PC-9 (cell line): ENCODE measurements around the gene HUS1. TPM values are rescaled to one million over a fixed set of nuclear protein-coding genes. Genes with fewer than 3 reads are reported as not detected.
"Not testable (repeated sequence)": the region's sequence is repeated elsewhere in the genome, so short reads cannot be mapped to it uniquely, and the experiment has no call there.

Experiments used
- BruUV-seq: library from RNA; stranded (reverse); fragments of 400-500 nt; replicated peaks from 2 replicates; lab custom pipeline; 2021; lab: Mats Ljungman, UMichigan
- CTCF ChIA-PET: fragments of 300-600 bp; sonication (Branson Sonifier 250); formaldehyde crosslinking; loops from one replicate; lab custom pipeline; 2022; ENCODE audit warnings: antibody characterized with exemption; lab: Charles Lee
- POLR2A ChIA-PET: fragments of 300-600 bp; sonication (Branson Sonifier 250); formaldehyde crosslinking; loops from one replicate; lab custom pipeline; 2022; ENCODE audit warnings: antibody characterized with exemption; ENCODE audit not compliant: unreplicated experiment; lab: Charles Lee
- DNase-seq, 2 experiments: peaks; one replicate each; pipeline versions ENCODE4 v3.0.0 to v3.0.0-alpha.2; 2015 to 2022; ENCODE audit warnings: mixed read lengths in 1 of 2
- H2AFZ ChIP-seq: fragments of 200-600 bp; sonication (generic); 2 replicates; pipeline ENCODE4 v1.8.1; 2017; ENCODE audit warnings: antibody characterized with exemption
- H3F3A ChIP-seq: fragments of 200-600 bp; sonication (generic); 2 replicates; pipeline ENCODE4 v1.8.1; 2017; ENCODE audit warnings: antibody characterized with exemption, mild to moderate bottlenecking, low read depth; ENCODE audit not compliant: insufficient read depth
- H3K27ac ChIP-seq: fragments of 200-600 bp; sonication (generic); 2 replicates; pipeline ENCODE4 v1.6.1; 2016; ENCODE audit warnings: mixed run types
- H3K27me3 ChIP-seq: fragments of 200-600 bp; sonication (generic); 2 replicates; pipeline ENCODE4 v1.6.1; 2016; ENCODE audit warnings: low read depth, mixed run types; ENCODE audit not compliant: insufficient read depth
- H3K36me3 ChIP-seq: fragments of 200-600 bp; sonication (generic); 2 replicates; pipeline ENCODE4 v1.6.1; 2016; ENCODE audit warnings: low read depth, mixed run types
- H3K4me1 ChIP-seq: fragments of 200-600 bp; sonication (generic); replicated peaks from 2 replicates; pipeline ENCODE4 v1.6.1; 2016; ENCODE audit warnings: mixed run types; ENCODE audit not compliant: insufficient read depth
- H3K4me2 ChIP-seq: fragments of 200-600 bp; sonication (generic); 2 replicates; pipeline ENCODE4 v1.6.1; 2017; ENCODE audit warnings: mixed run types
- H3K4me3 ChIP-seq: fragments of 200-600 bp; sonication (generic); 2 replicates; pipeline ENCODE4 v1.6.1; 2016; ENCODE audit warnings: mixed run types
- H3K79me2 ChIP-seq: fragments of 200-600 bp; sonication (generic); 2 replicates; pipeline ENCODE4 v1.6.1; 2017; ENCODE audit warnings: low read depth, mixed run types
- H3K9me2 ChIP-seq: fragments of 200-600 bp; sonication (generic); 2 replicates; pipeline ENCODE4 v1.8.1; 2017; ENCODE audit warnings: mild to moderate bottlenecking; ENCODE audit not compliant: insufficient read depth
- H3K9me3 ChIP-seq: fragments of 200-600 bp; sonication (generic); 2 replicates; pipeline ENCODE4 v1.8.1; 2016; ENCODE audit warnings: low read depth; ENCODE audit not compliant: insufficient read depth
- H4K20me1 ChIP-seq: fragments of 200-600 bp; sonication (generic); 2 replicates; pipeline ENCODE4 v1.8.1; 2017; ENCODE audit not compliant: insufficient read depth
- CTCF ChIP-seq: fragments of 200-600 bp; sonication (generic); conservative IDR thresholded peaks from 2 replicates; pipeline ENCODE4 v1.6.1; 2017; ENCODE audit warnings: mixed run types, antibody characterized with exemption, mild to moderate bottlenecking, moderate library complexity
- EZH2 ChIP-seq: fragments of 200-600 bp; sonication (generic); IDR thresholded peaks from 2 replicates; pipeline ENCODE4 v1.8.0; 2017; ENCODE audit warnings: antibody characterized with exemption, low read depth
- intact Hi-C: fragments of 100-400 bp; cut with micrococcal nuclease; formaldehyde crosslinking; loops from one replicate; pipeline ENCODE4 v1.10.0; 2022; ENCODE audit not compliant: unreplicated experiment
- total RNA-seq: library from RNA; stranded (reverse); gene quantifications from 2 replicates; pipeline ENCODE4 v1.2.3, GENCODE V29; 2021

Gene HUS1
- total RNA-seq, 1 experiment from 2014 or later = 43.5 TPM

GRCh38 chr7:48006866-48007265 is 27.5 kb upstream of the HUS1 start:
- no peak for TF ChIP-seq CTCF
- no peak for TF ChIP-seq EZH2
- Histone ChIP-seq H3K36me3 (no peaks in the 10 kb centered on the region), H4K20me1 (no peaks in the 10 kb centered on the region), H3K27me3 (no peaks in the 10 kb centered on the region), H3K4me3 (no peak overlapping the region), H3K9me2 (no peaks in the 10 kb centered on the region), H3K9me3 (no peaks in the 10 kb centered on the region), H3K27ac (no peak overlapping the region), H3K79me2 (no peaks in the 10 kb centered on the region), H3K4me1 (no peaks in the 10 kb centered on the region), H2AFZ (no peak overlapping the region), H3K4me2 (no peak overlapping the region), H3F3A (no peaks in the 10 kb centered on the region)
- CTCF ChIA-PET = no interaction called here
- POLR2A ChIA-PET = no interaction called here
- BruUV-seq = no TSS peak
- intact Hi-C loops = no loop called here
- no peak for DNase-seq

GRCh38 chr7:48004638-48005037 is 25.2 kb upstream of the HUS1 start:
- Histone ChIP-seq H3K9me2 (no peaks in the 10 kb centered on the region), H3K27me3 (no peaks in the 10 kb centered on the region), H3K36me3 (no peaks in the 10 kb centered on the region), H3K4me1 (0 out of 2 replicates have a peak, but pooled peaks cover 10% of the 10 kb centered on the region), H4K20me1 (no peaks in the 10 kb centered on the region), H3K27ac (no peak overlapping the region), H3F3A (peaks cover 5% of the 10 kb centered on the region; the same call in 1 of the 2 replicates), H2AFZ (no peak overlapping the region), H3K79me2 (no peaks in the 10 kb centered on the region), H3K9me3 (no peaks in the 10 kb centered on the region), H3K4me2 (no peak overlapping the region), H3K4me3 (no peak overlapping the region)
- no peak for TF ChIP-seq CTCF
- intact Hi-C loops = no loop called here
- BruUV-seq = no TSS peak
- CTCF ChIA-PET = interaction anchor here (0.7 kb wide), 1 partner anchor 867 kb away, joined by 3 read pairs; no protein-coding TSS in a partner anchor
- no peak for DNase-seq
- POLR2A ChIA-PET = no interaction called here

GRCh38 chr7:48004032-48004431 is 24.6 kb upstream of the HUS1 start:
- H3K79me2 ChIP-seq = no peaks in the 10 kb centered on the region
- no peaks in the 10 kb centered on the region for H3K9me3 ChIP-seq
- peaks cover 5% of the 10 kb centered on the region; the same call in 1 of the 2 replicates for H3F3A ChIP-seq
- no peak for TF ChIP-seq CTCF
- no peak for TF ChIP-seq EZH2
- H4K20me1 ChIP-seq = no peaks in the 10 kb centered on the region
- no peaks in the 10 kb centered on the region for H3K36me3 ChIP-seq
- ChIA-PET POLR2A (no interaction called here), CTCF (interaction anchor here (0.7 kb wide), 1 partner anchor 868 kb away, joined by 3 read pairs; no protein-coding TSS in a partner anchor)
- 0 out of 2 replicates have a peak, but pooled peaks cover 10% of the 10 kb centered on the region for H3K4me1 ChIP-seq
- no TSS peak for BruUV-seq
- H3K27ac ChIP-seq = no peak overlapping the region
- no peak overlapping the region for H3K4me2 ChIP-seq
- H3K4me3 ChIP-seq = no peak overlapping the region
- no peak overlapping the region for H2AFZ ChIP-seq
- intact Hi-C loops = no loop called here
- no peaks in the 10 kb centered on the region for H3K9me2 ChIP-seq
- no peak for DNase-seq
- H3K27me3 ChIP-seq = no peaks in the 10 kb centered on the region

- H3K4me2 ChIP-seq = peak overlapping the region; percentile 4
- DNase-seq = peak in 1 of 2 experiments; percentile 49
- POLR2A ChIA-PET = interaction anchor here (0.7 kb wide), 1 partner anchor 468 kb away, joined by 5 read pairs; no protein-coding TSS in a partner anchor
- 0 out of 2 replicates have a peak, but pooled peaks cover 10% of the 10 kb centered on the region for H3K4me1 ChIP-seq
- H3K36me3 ChIP-seq, BruUV-seq, H3K79me2 ChIP-seq, H3K9me2 ChIP-seq, H3F3A ChIP-seq, H4K20me1 ChIP-seq, intact Hi-C loops, H3K9me3 ChIP-seq, H3K27me3 ChIP-seq, H3K4me3 ChIP-seq, H3K27ac ChIP-seq: not testable (repeated sequence)
- peak overlapping the region; percentile 53 for H2AFZ ChIP-seq
- CTCF ChIA-PET = interaction anchor here (0.7 to 1.2 kb wide), 5 partner anchors 8 to 475 kb away, joined by 3 to 5 read pairs (median 3); no protein-coding TSS in a partner anchor
Observed at GRCh38 chr7:48000164-48000563, 20.7 kb upstream of the HUS1 start.
